ENCODE results near the gene POLR3B. TPM values are rescaled to one million over a fixed set of nuclear protein-coding genes. Genes with fewer than 3 reads are reported as not detected.
A peak's percentile ranks its signal among the peaks of the same experiment; 100 is the strongest.
"Not testable (repeated sequence)": the region's sequence is repeated elsewhere in the genome, so short reads cannot be mapped to it uniquely, and the experiment has no call there.

The POLR3B gene
- total RNA-seq, 1 donor from 2014 or later: 10.6 TPM

- DNase-seq (ENCODE audit: low read depth, low spot score): no peak
Observed at GRCh38 chr12:106459534-106459933, 102.0 kb downstream of the POLR3B start.

- no peak for DNase-seq (ENCODE audit: low read depth, low spot score)
Observed at GRCh38 chr12:106461730-106462129, 104.2 kb downstream of the POLR3B start.

DNA sequence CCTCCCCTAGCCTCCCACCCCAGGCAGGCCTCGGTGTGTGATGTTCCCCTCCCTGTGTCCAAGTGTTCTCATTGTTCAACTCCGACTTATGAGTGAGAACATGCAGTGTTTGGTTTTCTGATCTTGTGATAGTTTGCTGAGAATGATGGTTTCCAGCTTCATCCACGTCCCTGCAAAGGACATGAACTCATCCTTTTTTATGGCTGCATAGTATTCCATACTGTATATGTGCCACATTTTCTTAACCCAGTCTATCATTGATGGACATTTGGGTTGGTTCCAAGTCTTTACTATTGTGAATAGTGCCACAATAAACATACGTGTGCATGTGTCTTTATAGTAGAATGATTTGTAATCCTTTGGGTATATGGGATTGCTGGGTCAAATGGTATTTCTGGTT lies 108.1 kb downstream of the POLR3B start:
- DNase-seq (ENCODE audit: low read depth, low spot score): not testable (repeated sequence)

- DNase-seq (ENCODE audit: low read depth, low spot score): not testable (repeated sequence)
Observed at GRCh38 chr12:106475662-106476061, 118.1 kb downstream of the POLR3B start.

DNA sequence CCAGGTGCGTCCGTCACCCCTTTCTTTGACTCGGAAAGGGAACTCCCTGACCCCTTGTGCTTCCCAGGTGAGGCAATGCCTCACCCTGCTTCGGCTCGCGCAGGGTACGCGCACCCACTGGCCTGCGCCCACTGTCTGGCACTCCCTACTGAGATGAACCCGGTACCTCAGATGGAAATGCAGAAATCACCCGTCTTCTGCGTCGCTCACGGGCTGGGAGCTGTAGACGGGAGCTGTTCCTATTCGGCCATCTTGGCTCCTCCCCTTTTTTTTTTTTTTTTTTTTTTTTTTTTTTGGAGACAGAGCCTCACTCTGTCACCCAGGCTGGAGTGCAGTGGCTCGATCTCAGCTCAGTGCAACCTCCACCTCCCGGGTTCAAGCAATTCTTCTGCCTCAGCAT lies 120.1 kb downstream of the POLR3B start:
- DNase-seq (ENCODE audit: low read depth, low spot score): not testable (repeated sequence)

- DNase-seq (ENCODE audit: low read depth, low spot score): no peak
Observed at GRCh38 chr12:106480251-106480650, 122.7 kb downstream of the POLR3B start.

- no peak for DNase-seq (ENCODE audit: low read depth, low spot score)
Observed at GRCh38 chr12:106481246-106481645, 123.7 kb downstream of the POLR3B start.

DNA sequence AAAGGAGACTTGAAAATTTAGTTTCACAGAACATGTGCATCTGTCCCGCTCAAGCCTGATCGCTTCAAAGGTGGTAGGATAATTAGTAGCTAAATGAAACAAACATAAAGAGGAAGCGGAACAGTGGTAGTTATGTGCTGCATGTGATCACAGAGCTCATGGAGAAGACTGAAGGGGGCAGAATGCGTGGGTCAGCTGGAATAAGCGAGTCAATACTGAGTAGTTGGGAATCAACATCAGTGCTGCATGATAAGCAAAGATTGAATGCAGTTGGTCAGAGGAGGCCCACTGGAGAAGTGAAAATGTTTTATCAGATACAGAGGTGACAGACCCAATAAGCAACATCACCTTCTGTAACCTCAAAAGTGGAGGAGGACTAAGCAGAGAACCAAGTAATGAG lies 130.1 kb downstream of the POLR3B start:
- no peak for DNase-seq (ENCODE audit: low read depth, low spot score)

DNA sequence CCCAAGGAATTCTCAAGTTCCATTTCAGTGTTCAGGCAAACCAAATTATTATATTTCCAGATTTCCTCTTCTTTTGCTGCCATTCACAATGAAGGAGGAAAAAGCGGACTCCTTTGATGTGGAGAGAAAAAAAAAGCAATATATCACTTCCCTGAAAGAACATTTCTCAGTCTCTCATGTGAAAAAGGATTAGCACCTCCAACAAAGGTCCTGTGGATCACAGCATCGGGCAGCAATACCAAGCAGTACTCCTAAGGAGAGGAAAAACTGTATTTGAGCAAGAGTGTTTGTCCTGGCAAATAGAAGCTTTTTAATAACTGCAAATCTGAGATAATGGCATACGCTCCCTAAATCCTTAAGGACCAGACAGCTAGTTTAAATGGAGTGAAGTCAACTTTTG lies 131.3 kb downstream of the POLR3B start:
- DNase-seq (ENCODE audit: low read depth, low spot score): no peak

DNA sequence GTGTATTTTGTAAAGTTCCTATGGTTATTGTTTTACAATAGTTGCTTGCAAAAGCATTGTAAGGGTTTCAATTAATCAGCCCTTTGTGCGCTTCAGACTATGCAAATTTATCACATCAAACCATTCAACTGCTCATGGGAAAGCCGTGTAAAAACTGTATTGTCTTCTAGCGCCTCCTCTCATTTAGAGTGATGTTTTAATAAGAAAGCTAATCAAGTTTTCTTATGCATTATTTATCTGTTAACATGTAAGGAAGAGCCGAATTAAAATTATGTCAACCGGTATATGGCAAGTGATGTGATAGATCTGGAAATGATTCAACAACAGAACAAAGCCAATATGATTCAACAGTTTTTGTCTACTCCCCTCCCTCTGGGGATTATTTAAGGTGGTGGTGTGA lies 132.7 kb downstream of the POLR3B start:
- no peak for DNase-seq (ENCODE audit: low read depth, low spot score)

GRCh38 chr12:106492857-106493256 lies 135.3 kb downstream of the POLR3B start:
- DNase-seq (ENCODE audit: low read depth, low spot score): no peak

- DNase-seq (ENCODE audit: low read depth, low spot score): no peak
Observed at GRCh38 chr12:106493531-106493930, 136.0 kb downstream of the POLR3B start.

DNA sequence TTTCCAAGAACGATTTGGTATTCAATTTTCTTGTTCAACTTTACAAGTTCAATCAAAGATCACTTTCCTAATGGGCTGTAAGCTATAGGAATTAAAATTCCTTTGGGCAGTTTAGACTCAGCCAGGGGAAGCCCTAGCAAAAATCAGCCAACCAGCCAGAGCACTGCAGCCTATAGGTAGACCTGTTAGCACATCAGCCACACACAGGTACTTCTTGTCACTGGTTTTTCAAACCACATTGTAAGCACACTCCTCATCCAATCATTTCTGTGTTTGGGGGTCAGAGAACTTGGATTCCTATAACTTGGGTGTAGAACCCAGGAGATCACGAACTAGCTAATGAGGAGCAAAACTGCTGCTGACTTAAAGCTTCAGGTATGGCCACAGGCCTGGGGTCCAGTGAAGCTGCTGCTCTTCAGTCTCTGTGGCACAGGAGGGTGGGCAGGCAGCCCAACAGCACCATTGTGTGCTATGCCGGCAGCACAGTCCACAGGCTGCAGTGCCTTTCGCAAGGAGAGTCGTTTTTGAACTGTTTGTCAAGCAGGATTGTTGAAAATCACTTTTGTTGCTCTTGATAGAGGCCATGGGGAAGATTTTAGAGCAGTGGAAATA lies 137.9 kb downstream of the POLR3B start:
- no peak for DNase-seq (ENCODE audit: low read depth, low spot score)

DNA sequence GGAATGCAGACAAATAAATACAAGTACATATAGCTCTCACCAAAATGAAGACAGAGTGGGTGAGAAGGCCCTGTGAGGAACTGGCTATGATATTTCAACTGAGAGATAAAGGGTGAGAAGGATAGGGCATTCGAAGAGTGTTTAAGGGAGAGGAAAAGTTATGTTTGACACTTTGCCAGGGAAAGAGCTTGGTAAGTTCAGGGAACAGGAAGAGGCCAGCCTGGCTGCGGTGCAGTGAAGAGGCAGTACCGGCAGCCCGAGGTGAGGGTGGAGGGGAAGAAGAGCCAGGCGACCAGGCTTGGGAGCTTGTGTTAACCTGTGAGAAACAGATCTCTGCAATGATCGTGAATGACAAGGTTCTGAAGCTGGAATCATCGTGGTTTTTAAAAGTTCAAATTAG lies 140.5 kb downstream of the POLR3B start:
- DNase-seq (ENCODE audit: low read depth, low spot score): peak; percentile 20

GRCh38 chr12:106499628-106500027 lies 142.1 kb downstream of the POLR3B start:
- DNase-seq (ENCODE audit: low read depth, low spot score): no peak

- DNase-seq (ENCODE audit: low read depth, low spot score): no peak
Observed at GRCh38 chr12:106506691-106507090, 149.1 kb downstream of the POLR3B start.

DNA sequence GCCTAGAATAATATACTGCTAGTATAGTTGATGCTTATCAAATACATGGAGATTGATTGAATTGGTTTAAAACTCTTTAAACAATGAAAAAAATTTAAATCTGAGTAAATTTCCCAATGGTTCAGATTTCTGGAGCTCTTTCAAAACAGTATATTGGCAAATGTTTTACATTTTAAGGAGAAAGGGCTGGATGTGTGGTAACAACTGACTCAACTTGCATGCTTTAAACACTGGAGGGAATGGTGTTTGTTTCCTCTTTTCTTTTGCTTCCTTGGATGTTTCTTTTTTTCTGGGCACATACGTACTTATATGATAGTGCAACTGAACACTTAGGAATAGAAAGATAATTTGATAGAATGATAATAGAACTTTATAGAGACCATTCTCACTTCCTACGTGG lies 151.4 kb downstream of the POLR3B start:
- DNase-seq (ENCODE audit: low read depth, low spot score): no peak

DNA sequence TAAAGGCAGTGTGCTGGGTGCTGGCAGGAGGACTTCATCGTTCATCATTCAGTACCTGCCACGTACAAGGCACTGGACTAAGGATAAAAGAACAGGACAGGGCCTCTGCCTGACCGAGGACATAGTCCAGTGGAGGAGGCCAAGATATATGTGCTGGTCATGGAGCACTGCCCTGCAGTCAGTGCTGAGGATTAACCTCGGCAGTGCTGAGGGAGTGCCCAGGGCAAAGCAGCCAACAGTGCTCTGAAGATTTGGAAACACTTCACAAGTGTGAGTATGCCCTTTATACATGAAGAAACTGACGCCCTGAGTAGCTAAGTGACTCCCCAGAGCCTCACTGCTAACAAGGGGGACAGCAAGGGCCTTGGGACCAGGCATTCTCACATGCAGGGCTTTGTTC lies 153.8 kb downstream of the POLR3B start:
- DNase-seq (ENCODE audit: low read depth, low spot score): no peak

- DNase-seq (ENCODE audit: low read depth, low spot score): no peak
Observed at GRCh38 chr12:106517314-106517713, 159.8 kb downstream of the POLR3B start.

GRCh38 chr12:106519607-106520021 lies 162.1 kb downstream of the POLR3B start:
- DNase-seq (ENCODE audit: low read depth, low spot score): no peak

DNA sequence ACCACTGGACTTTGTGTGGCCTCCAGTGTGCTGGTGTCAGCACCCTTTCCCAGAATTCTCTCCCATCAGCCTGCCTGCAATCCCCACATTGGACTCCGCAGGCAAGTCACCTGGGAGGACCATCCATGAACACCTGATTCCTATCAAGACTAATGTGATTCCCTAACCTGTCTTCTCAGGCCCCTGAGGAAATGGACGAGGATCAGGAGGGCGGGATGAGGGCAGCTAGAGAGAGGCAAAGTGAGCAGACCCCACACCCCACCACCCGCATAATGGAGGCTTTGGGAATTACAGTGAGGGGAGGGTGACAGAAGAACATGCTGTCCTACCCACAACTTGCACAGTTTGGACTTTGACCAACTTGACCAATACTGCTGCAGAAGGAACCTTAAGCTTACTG lies 164.4 kb downstream of the POLR3B start:
- DNase-seq (ENCODE audit: low read depth, low spot score): no peak

DNA sequence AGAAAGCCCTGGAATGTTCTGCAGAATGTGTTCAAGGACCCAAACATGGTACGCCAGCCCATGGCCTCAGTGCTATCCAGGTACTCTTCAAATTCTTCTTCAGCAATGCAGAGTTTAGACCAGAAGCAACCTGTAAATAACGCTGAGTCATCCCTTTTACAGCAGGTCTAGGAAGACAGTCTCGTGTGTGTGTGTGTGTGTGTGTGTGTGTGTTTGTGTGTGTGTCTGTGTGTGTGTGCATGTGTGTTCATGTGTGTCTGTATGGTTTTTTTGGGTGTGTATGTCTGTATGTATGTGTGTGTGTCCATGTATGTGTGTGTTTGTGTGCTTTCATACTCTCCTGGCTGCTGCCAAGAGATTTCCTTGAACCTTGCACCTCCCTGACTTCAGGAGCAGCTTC lies 165.2 kb downstream of the POLR3B start:
- DNase-seq (ENCODE audit: low read depth, low spot score): no peak

- DNase-seq (ENCODE audit: low read depth, low spot score): no peak
Observed at GRCh38 chr12:106527356-106527755, 169.8 kb downstream of the POLR3B start.

- DNase-seq (ENCODE audit: low read depth, low spot score): no peak
Observed at GRCh38 chr12:106541201-106541600, 183.7 kb downstream of the POLR3B start.
